Measurements from ENCODE around the gene TMEM215. TPM values are rescaled to one million over a fixed set of nuclear protein-coding genes. Genes with fewer than 3 reads are reported as not detected.

TMEM215 gene
- total RNA-seq, 4 donors from 2014 or later = 7.5 to 18.6 (median 14.1) TPM

DNA sequence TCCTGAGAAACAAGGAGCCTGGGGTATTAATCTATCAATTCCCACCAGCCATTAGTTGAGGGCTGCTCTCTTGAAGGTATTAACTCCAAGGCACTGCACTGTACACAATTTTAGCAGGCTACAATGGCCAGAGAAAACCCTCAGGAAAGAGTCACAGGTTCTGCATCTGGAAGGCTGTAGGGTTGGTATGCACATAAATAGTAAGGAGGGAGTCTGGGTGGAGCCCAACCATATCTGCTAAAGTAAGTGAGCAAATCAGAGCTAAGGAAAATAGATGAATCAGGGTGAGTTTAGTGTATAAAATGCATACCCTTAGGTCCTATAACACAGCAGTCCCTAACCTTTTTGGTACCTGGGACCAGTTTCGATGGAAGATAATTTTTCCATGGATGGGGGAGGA lies 18.2 kb downstream of the TMEM215 start:
- TF ChIP-seq, protein P1, sequence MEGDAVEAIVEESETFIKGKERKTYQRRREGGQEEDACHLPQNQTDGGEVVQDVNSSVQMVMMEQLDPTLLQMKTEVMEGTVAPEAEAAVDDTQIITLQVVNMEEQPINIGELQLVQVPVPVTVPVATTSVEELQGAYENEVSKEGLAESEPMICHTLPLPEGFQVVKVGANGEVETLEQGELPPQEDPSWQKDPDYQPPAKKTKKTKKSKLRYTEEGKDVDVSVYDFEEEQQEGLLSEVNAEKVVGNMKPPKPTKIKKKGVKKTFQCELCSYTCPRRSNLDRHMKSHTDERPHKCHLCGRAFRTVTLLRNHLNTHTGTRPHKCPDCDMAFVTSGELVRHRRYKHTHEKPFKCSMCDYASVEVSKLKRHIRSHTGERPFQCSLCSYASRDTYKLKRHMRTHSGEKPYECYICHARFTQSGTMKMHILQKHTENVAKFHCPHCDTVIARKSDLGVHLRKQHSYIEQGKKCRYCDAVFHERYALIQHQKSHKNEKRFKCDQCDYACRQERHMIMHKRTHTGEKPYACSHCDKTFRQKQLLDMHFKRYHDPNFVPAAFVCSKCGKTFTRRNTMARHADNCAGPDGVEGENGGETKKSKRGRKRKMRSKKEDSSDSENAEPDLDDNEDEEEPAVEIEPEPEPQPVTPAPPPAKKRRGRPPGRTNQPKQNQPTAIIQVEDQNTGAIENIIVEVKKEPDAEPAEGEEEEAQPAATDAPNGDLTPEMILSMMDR (IDR thresholded peaks at IDR 0.05) = no peak
- TF ChIP-seq POLR2A (IDR thresholded peaks at IDR 0.05) (no peak), EP300 (IDR thresholded peaks at IDR 0.05) (no peak)
- no peak for DNase-seq (ENCODE audit: low spot score in 2 of 2)
- Histone ChIP-seq H3K4me3 (no peak overlapping the region), H3K9me3 (peaks cover 0 to 19% (median 0%) of the 10 kb centered on the region in 4 donors), H3K27ac (no peak overlapping the region), H3K36me3 (no peaks in the 10 kb centered on the region), H3K4me1 (no peaks in the 10 kb centered on the region), H3K27me3 (no peaks in the 10 kb centered on the region)
- WGBS, 2 donors = 82 to 88% methylated on average over 1 of the region's 1 CpG

DNA sequence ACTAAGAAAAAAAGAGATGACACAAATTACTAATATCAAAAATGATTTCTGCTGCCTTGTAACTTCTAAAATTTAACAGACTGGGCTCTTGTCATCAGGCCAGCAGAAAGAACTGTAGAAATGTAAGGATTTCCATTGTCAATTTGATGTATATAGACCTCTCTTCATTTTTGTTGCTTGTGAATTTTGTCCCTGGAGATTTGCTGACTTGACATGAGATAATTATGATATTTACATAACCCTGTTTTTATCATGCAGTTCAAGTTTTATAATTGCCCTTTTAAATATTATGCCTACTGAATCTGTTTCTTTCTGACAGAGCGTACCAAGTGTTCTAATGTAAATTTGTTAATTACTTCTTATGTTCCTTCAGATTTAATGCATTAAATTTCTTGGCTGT lies 23.9 kb downstream of the TMEM215 start:
- Histone ChIP-seq H3K27ac (no peak overlapping the region), H3K4me1 (no peaks in the 10 kb centered on the region), H3K27me3 (no peaks in the 10 kb centered on the region), H3K36me3 (no peaks in the 10 kb centered on the region), H3K9me3 (peaks cover 0 to 28% (median 4%) of the 10 kb centered on the region in 4 donors), H3K4me3 (no peak overlapping the region)
- no peak for TF ChIP-seq EP300 (IDR thresholded peaks at IDR 0.05)
- TF ChIP-seq, protein P1 (IDR thresholded peaks at IDR 0.05) = no peak
- TF ChIP-seq POLR2A (IDR thresholded peaks at IDR 0.05) = no peak
- WGBS, 2 donors = 90 to 93% methylated on average over 1 of the region's 1 CpG
- DNase-seq (ENCODE audit: low spot score in 2 of 2) = no peak

- Histone ChIP-seq H3K27ac (no peak overlapping the region), H3K4me3 (no peak overlapping the region), H3K9me3 (peaks cover 0 to 23% (median 4%) of the 10 kb centered on the region in 4 donors), H3K36me3 (no peaks in the 10 kb centered on the region), H3K4me1 (no peaks in the 10 kb centered on the region), H3K27me3 (no peaks in the 10 kb centered on the region)
- WGBS, 2 donors = 73 to 81% methylated on average over 3 of the region's 3 CpGs
- no peak for TF ChIP-seq EP300 (IDR thresholded peaks at IDR 0.05)
- TF ChIP-seq POLR2A (IDR thresholded peaks at IDR 0.05) = no peak
- TF ChIP-seq, protein P1 (IDR thresholded peaks at IDR 0.05) = no peak
- no peak for DNase-seq (ENCODE audit: low spot score in 2 of 2)
Observed at GRCh38 chr9:32811246-32811645, 27.9 kb downstream of the TMEM215 start.

GRCh38 chr9:32820322-32820721 lies 37.0 kb downstream of the TMEM215 start:
- Histone ChIP-seq H3K9me3 (no peaks in the 10 kb centered on the region), H3K27me3 (no peaks in the 10 kb centered on the region), H3K4me1 (no peaks in the 10 kb centered on the region), H3K4me3 (no peak overlapping the region), H3K36me3 (no peaks in the 10 kb centered on the region), H3K27ac (no peak overlapping the region)
- no peak for DNase-seq (ENCODE audit: low spot score in 2 of 2)
- WGBS, 2 donors = 70 to 76% methylated on average over 4 of the region's 4 CpGs
- TF ChIP-seq, protein P1 (IDR thresholded peaks at IDR 0.05) = no peak
- TF ChIP-seq POLR2A (IDR thresholded peaks at IDR 0.05) = no peak
- TF ChIP-seq EP300 (IDR thresholded peaks at IDR 0.05) = no peak

DNA sequence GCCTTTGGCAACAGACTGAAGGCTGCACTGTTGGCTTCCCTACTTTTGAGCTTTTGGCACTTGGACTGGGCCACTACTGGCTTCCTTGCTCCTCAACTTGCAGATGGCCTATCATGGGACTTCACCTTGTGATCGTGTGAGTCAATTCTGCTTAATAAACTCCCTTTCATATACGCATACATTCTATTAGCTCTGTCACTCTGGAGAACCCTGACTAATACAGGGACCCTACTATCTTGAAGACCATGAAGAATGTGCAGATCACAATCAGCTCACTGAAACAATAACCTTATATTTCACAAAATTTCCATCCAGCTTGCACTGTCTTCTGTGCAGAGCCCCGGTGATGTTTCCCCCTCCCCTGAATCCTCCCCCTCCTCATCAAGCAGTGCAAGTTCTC lies 39.8 kb downstream of the TMEM215 start:
- TF ChIP-seq EP300 (IDR thresholded peaks at IDR 0.05) (no peak), POLR2A (IDR thresholded peaks at IDR 0.05) (no peak)
- TF ChIP-seq, protein P1 (IDR thresholded peaks at IDR 0.05) = no peak
- Histone ChIP-seq H3K4me1 (no peaks in the 10 kb centered on the region), H3K27me3 (no peaks in the 10 kb centered on the region), H3K9me3 (no peaks in the 10 kb centered on the region), H3K27ac (no peak overlapping the region), H3K4me3 (no peak overlapping the region), H3K36me3 (no peaks in the 10 kb centered on the region)
- WGBS, 2 donors = 66 to 69% methylated on average over 3 of the region's 3 CpGs
- DNase-seq (ENCODE audit: low spot score in 2 of 2) = no peak

Data from tibial nerve (tissue), 4 donors.